DND-41 (cell line): ENCODE results near the gene S100A4.

Experiments
- EZH2 ChIP-seq: IDR thresholded peaks from 3 replicates; pipeline ENCODE4 v1.6.1; 2012; ENCODE audit warnings: borderline replicate concordance, low read depth, mild to moderate bottlenecking, moderate library complexity, low read length, inconsistent platforms; ENCODE audit not compliant: severe bottlenecking
- TF ChIP-seq, protein P1 (sequence below): IDR thresholded peaks from 2 replicates; pipeline ENCODE4 v1.5.1; 2012; ENCODE audit warnings: borderline replicate concordance, low read length, moderate library complexity, mild to moderate bottlenecking; ENCODE audit not compliant: poor library complexity, severe bottlenecking; ENCODE audit errors: extremely low read depth

DNA sequence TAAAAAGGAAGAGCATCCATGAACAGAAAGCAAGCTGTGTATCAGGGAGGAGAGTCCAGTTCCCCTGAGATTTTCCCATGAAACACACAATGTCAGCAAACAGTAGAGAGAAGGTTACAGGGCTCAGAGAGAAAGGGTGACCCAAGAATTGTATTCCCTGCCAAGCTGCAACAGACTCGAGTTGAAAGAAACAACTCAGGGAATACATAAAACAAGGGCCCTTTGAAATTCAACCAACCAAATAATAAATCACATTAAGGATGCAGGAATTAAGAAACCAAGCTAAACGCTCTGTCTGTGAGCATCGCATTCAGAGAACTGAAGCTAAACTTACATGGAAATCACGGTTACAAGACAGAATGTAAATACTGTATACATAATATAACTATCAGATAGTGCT, 47.1 kb upstream of the S100A4 start:
- TF ChIP-seq, protein P1, sequence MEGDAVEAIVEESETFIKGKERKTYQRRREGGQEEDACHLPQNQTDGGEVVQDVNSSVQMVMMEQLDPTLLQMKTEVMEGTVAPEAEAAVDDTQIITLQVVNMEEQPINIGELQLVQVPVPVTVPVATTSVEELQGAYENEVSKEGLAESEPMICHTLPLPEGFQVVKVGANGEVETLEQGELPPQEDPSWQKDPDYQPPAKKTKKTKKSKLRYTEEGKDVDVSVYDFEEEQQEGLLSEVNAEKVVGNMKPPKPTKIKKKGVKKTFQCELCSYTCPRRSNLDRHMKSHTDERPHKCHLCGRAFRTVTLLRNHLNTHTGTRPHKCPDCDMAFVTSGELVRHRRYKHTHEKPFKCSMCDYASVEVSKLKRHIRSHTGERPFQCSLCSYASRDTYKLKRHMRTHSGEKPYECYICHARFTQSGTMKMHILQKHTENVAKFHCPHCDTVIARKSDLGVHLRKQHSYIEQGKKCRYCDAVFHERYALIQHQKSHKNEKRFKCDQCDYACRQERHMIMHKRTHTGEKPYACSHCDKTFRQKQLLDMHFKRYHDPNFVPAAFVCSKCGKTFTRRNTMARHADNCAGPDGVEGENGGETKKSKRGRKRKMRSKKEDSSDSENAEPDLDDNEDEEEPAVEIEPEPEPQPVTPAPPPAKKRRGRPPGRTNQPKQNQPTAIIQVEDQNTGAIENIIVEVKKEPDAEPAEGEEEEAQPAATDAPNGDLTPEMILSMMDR: no peak
- no peak for TF ChIP-seq EZH2
